T-helper 1 cell treated with Interleukin-12 subunit alpha and Interleukin-12 subunit beta and Interleukin-4 antibody, amounts not matched to agents 30 μg/mL and 1 μg/mL, for 36 hours (primary cell): ENCODE data around the gene PDGFA.

ENCODE experiments used
- H3K27ac Mint-ChIP-seq: one replicate; pipeline ENCODE4 v1.8.0; 2021; ENCODE audit warnings: mild to moderate bottlenecking, mixed read lengths
- H3K27me3 Mint-ChIP-seq: one replicate; pipeline ENCODE4 v1.8.0; 2021; ENCODE audit warnings: low read depth, mixed read lengths
- H3K36me3 Mint-ChIP-seq: one replicate; pipeline ENCODE4 v1.8.0; 2021; ENCODE audit warnings: low read depth, mixed read lengths
- H3K4me1 Mint-ChIP-seq: one replicate; pipeline ENCODE4 v1.8.0; 2021; ENCODE audit warnings: low read depth, mixed read lengths
- H3K4me3 Mint-ChIP-seq: one replicate; pipeline ENCODE4 v1.8.0; 2021; ENCODE audit warnings: mild to moderate bottlenecking, moderate library complexity, mixed read lengths
- H3K9me3 Mint-ChIP-seq: one replicate; pipeline ENCODE4 v1.8.0; 2021; ENCODE audit warnings: mixed read lengths

PDGFA gene

GRCh38 chr7:459584-460373, 59.9 kb downstream of the PDGFA start:
- Mint-ChIP-seq H3K27me3 (no peaks in the 10 kb centered on the region), H3K4me3 (no peak overlapping the region), H3K4me1 (no peaks in the 10 kb centered on the region), H3K36me3 (no peaks in the 10 kb centered on the region), H3K27ac (no peak overlapping the region), H3K9me3 (no peaks in the 10 kb centered on the region)

GRCh38 chr7:458511-459245, 61.0 kb downstream of the PDGFA start:
- Mint-ChIP-seq H3K27ac (no peak overlapping the region), H3K9me3 (no peaks in the 10 kb centered on the region), H3K4me1 (no peaks in the 10 kb centered on the region), H3K4me3 (no peak overlapping the region), H3K36me3 (no peaks in the 10 kb centered on the region), H3K27me3 (no peaks in the 10 kb centered on the region)

GRCh38 chr7:457814-458510, 61.7 kb downstream of the PDGFA start:
- Mint-ChIP-seq H3K27me3 (no peaks in the 10 kb centered on the region), H3K36me3 (no peaks in the 10 kb centered on the region), H3K4me3 (no peak overlapping the region), H3K4me1 (no peaks in the 10 kb centered on the region), H3K27ac (no peak overlapping the region), H3K9me3 (no peaks in the 10 kb centered on the region)

- H3K4me3 Mint-ChIP-seq = no peak overlapping the region
- H3K4me1 Mint-ChIP-seq = no peaks in the 10 kb centered on the region
- no peaks in the 10 kb centered on the region for H3K36me3 Mint-ChIP-seq
- H3K27me3 Mint-ChIP-seq = peaks cover 10% of the 10 kb centered on the region
- H3K27ac Mint-ChIP-seq = no peak overlapping the region
- H3K9me3 Mint-ChIP-seq = no peaks in the 10 kb centered on the region
These were observed 64.3 kb downstream of the PDGFA start for GRCh38 chr7:455110-455928.

- H3K27me3 Mint-ChIP-seq = peaks cover 13% of the 10 kb centered on the region
- no peaks in the 10 kb centered on the region for H3K9me3 Mint-ChIP-seq
- no peaks in the 10 kb centered on the region for H3K36me3 Mint-ChIP-seq
- H3K4me3 Mint-ChIP-seq = no peak overlapping the region
- H3K27ac Mint-ChIP-seq = no peak overlapping the region
- H3K4me1 Mint-ChIP-seq = no peaks in the 10 kb centered on the region
These were observed 65.1 kb downstream of the PDGFA start for GRCh38 chr7:454356-455109.

GRCh38 chr7:453597-454306, 65.9 kb downstream of the PDGFA start:
- no peaks in the 10 kb centered on the region for H3K9me3 Mint-ChIP-seq
- H3K36me3 Mint-ChIP-seq = no peaks in the 10 kb centered on the region
- H3K27me3 Mint-ChIP-seq = peaks cover 15% of the 10 kb centered on the region
- no peak overlapping the region for H3K4me3 Mint-ChIP-seq
- H3K4me1 Mint-ChIP-seq = no peaks in the 10 kb centered on the region
- H3K27ac Mint-ChIP-seq = no peak overlapping the region

GRCh38 chr7:452791-453455, 66.7 kb downstream of the PDGFA start:
- Mint-ChIP-seq H3K27me3 (peaks cover 15% of the 10 kb centered on the region), H3K4me3 (no peak overlapping the region), H3K36me3 (no peaks in the 10 kb centered on the region), H3K4me1 (no peaks in the 10 kb centered on the region), H3K27ac (no peak overlapping the region), H3K9me3 (no peaks in the 10 kb centered on the region)

- Mint-ChIP-seq H3K4me1 (no peaks in the 10 kb centered on the region), H3K4me3 (no peak overlapping the region), H3K27ac (no peak overlapping the region), H3K36me3 (no peaks in the 10 kb centered on the region), H3K9me3 (no peaks in the 10 kb centered on the region), H3K27me3 (peaks cover 15% of the 10 kb centered on the region)
These were observed 67.4 kb downstream of the PDGFA start for GRCh38 chr7:452226-452751.

GRCh38 chr7:451255-452225, 68.1 kb downstream of the PDGFA start:
- Mint-ChIP-seq H3K4me1 (no peaks in the 10 kb centered on the region), H3K27me3 (peaks cover 15% of the 10 kb centered on the region), H3K4me3 (no peak overlapping the region), H3K27ac (no peak overlapping the region), H3K36me3 (no peaks in the 10 kb centered on the region), H3K9me3 (no peaks in the 10 kb centered on the region)

GRCh38 chr7:450741-451140, 68.9 kb downstream of the PDGFA start:
- no peak overlapping the region for H3K27ac Mint-ChIP-seq
- H3K4me1 Mint-ChIP-seq = no peaks in the 10 kb centered on the region
- H3K36me3 Mint-ChIP-seq = no peaks in the 10 kb centered on the region
- H3K27me3 Mint-ChIP-seq = peaks cover 15% of the 10 kb centered on the region
- no peaks in the 10 kb centered on the region for H3K9me3 Mint-ChIP-seq
- no peak overlapping the region for H3K4me3 Mint-ChIP-seq

GRCh38 chr7:450036-450435, 69.6 kb downstream of the PDGFA start:
- Mint-ChIP-seq H3K27ac (no peak overlapping the region), H3K4me3 (no peak overlapping the region), H3K4me1 (no peaks in the 10 kb centered on the region), H3K9me3 (no peaks in the 10 kb centered on the region), H3K27me3 (peaks cover 15% of the 10 kb centered on the region), H3K36me3 (no peaks in the 10 kb centered on the region)
